Measurements from ENCODE around the gene KNG1.
"Not testable (repeated sequence)": the region's sequence is repeated elsewhere in the genome, so short reads cannot be mapped to it uniquely, and the experiment has no call there.

Gene KNG1

DNA sequence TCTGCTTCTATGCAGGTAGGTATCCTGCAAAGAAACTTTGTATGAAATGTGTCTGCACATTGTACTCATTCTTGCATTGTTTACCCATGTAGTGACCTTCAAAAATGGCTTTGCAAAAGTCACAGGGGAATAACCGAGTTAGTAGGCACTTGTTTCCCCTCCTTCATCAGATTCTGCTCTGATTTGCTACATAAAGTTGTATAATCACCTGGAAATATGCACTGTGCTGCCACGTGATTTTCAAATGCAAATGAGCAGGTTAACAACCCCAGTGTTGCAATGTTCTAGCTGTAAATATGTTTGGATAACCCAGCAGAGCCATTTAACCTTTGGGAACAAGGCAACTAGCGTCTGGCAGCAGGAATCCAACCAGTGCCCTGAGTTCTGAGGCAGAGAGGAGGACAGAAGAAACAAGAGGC, at the start of gene KNG1:
TSS of gene KNG1 (plus strand) at position 321 of the 419 bp plus-strand sequence. CDS start 184 bp downstream, outside the sequence.
- DNase-seq = no peak

DNA sequence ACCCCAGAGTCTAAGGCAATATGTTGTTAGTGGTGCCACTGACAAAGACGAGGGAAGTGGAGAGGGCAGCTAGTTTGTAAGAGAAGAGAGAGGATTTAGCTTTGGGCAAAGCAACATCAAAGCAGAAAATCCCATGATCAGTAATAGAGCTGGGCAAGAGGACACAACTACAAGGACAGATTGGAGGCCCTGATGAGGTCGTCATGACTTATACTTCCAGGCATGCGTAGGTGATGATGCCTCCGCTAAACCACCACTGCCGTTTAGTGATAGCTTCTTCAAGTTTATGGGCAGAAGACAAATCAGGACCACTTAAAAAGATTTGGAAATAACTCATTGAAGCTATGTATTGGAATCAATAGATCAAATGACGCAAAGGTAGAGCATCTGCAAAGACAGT, 48.7 kb upstream of the KNG1 start:
- no peak for DNase-seq

DNA sequence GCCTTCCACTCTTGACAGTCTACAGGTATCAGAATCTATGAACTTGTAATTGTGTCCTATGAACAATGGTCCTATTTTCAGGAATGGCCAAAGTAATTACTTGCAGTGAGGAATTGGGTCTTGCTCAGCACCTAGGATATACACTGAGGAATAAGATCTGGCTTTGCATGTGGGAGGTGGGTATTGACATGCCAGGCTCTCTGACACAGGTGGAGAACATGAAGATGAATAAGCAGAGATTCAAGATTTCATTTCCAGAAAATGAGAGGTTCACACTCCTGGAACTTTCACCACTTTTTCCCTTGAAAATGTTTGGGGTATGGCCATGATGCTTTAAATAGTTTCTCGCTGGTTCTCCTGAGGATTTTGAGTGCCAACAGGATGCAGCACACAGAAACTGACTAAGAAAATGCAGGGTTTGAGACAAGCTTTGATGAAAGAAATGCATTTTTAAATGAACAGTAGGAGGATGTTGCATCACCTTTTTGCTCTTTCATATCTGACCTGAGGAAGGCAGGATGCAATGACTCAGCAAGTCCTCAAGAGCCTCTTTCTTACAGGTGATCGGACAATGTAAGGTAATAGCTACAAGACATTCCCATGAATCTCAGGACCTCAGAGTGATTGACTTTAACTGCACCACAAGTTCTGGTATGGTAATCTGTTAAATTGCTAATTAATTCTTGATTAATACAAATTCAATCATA, 47.6 kb upstream of the KNG1 start:
- DNase-seq = no peak

DNA sequence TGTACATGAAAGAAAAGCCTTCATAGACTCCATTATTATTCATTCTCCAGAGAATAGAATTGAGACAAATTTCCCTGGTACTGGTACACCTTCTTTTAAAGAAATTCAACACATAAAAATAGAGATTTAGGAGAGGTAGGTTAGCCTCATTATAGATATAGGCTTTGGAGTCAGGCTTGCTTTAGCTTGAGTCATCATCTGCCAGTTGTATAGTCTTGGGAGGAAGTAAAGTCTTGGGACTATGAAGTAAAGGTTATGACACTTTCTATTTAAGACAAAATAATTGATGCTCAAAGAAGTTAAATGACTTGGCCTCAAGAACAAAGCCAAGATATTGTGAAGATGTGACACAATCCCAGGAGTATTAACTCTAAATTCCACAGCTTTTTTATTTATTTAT, 47.0 kb upstream of the KNG1 start:
- DNase-seq = no peak

DNA sequence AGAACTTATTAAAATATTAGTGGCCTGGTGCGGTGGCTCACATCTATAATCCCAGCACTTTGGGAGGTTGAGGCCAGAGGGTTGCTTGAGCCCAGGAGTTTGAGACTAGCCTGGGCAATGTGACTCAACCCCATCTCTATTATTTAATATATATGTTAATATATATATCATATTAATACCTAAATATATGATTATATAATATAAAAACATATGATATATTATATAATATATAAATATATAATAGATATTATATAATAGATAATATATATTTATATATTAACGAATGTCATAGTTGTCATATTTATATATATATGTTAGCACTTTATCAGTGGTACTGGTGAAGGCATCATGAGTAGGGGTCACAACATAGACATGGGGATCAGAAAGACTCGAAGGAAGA, 46.1 kb upstream of the KNG1 start:
- no peak for DNase-seq

DNA sequence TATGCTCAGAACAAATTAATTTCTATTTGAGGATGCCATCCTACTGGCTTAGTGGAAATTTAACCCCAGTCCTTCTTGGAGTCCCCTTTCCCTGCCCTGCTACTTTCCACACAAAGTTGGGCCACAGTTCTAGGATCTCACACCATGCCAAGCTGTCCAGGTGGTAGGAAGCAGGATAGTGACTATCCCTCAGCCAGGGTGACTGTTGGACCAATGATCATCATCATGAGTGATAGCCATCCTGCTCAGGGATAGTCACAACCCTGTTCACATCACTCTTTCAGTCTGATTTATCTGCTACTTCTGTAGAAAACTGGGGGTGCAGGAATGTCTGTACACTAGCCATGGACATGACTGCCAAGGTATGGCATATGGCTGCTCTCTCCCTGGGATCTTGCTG, 38.6 kb upstream of the KNG1 start:
- no peak for DNase-seq

DNA sequence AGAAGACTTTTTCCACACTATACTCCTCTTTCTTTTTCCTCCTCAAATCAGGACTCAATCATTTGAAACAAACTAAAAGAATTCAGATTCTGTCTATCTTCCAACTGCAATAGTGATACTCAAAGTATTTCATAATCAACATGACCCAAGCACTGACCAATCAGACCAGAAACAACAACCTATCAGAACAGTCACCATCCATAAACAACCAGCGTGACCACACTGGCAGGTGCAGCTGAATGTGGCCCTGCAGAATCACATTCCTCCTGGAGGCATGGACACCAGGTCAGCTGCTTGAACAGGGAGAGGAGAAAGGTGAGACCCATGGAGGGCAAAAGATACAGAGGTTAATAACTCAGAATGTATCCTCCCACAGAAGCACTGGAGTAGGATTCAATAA, 38.0 kb upstream of the KNG1 start:
- no peak for DNase-seq

DNA sequence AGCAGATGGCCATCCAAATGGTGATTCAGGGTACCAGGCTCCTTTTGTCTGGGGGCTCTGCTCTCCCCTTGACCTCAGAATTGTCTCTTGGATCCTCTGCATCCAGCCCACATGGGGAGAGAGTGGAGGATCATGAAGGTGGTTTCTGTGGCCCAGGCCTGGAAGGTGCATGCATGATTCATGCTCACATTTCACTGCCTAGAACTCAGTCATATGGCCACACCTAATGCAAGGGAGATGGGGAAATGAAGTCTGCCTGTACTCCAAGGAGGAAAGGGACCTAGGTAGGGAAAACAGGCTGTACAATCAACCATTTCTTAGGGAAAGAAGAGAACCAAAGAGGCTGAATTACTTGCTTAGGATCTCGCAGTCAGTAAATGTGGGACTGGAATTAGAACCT, 36.3 kb upstream of the KNG1 start:
- DNase-seq = no peak

DNA sequence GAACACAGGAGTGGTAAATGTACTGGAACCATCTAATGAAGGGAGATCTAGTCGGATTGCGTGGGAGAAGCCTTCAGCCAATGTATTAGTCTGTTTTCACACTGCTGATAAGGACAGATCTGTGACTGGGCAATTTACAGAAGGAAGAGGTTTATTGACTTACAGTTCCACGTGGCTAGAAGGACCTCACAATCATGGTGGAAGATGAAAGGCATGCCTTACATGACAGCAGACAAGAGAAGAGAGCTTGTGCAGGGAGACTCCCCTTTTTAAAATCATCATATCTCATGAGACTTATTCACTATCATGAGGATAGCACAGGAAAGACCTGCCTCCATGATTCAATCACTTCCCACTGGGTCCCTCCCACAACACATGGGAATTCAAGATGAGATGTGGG, 34.3 kb upstream of the KNG1 start:
- no peak for DNase-seq

DNA sequence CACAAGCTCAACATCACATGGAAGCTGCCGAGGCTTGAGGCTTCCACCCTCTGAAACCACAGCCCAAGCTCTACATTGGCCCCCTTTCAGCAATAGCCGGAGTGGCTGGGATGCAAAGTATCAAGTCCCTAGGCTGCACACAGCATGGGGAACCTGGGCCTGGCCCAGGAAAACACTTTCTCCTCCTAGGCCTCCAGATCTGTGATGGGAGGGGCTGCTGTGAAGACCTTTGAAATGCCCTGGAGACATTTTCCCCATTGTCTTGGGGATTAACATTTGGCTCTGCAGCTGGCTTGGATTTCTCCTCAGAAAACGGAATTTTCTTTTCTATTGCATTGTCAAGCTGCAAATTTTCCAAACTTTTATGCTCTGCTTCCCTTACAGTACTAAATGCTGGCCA, 33.2 kb upstream of the KNG1 start:
- DNase-seq = no peak

DNA sequence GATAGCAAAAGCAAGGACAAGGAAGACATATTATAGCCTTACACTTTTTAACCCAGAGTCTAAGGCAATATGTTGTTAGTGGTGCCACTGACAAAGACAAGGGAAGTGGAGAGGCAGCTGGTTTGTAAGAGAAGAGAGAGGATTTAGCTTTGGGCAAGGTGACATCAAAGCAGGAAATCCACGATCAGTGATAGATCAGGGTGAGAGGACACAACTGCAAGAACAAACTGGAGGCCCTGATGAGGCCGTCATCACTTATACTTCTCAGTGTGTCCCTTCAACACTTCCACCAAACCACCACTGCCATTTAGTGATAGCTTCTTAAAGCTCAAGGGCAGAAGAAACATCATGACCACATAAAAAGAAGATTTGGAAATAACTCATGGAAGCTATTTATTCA, 30.7 kb upstream of the KNG1 start:
- DNase-seq = not testable (repeated sequence)

DNA sequence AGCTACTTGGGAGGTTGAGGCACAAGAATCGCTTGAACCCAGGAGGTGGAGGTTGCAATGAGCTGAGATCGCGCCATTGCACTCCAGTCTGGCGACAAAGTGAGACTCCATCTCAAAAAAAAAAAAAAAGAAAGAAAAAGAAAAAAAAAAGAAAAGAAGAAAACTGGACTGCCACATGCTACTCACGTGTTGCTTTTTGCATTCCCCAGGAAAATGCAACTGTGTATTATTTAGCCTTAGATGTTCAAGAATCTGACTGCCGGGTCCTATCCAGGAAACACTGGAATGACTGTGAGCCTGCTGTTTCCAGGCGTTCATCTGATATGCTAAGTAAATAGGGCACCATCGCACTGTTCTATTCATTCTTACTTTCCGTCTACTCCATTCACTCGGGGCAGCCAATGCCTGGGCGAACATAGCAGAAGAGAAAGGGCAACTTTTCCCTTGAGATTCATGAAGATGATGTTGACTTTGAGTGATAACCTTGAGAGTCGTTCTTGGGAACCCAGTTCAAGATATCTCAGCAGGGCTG, 30.0 kb upstream of the KNG1 start:
- DNase-seq = no peak

DNA sequence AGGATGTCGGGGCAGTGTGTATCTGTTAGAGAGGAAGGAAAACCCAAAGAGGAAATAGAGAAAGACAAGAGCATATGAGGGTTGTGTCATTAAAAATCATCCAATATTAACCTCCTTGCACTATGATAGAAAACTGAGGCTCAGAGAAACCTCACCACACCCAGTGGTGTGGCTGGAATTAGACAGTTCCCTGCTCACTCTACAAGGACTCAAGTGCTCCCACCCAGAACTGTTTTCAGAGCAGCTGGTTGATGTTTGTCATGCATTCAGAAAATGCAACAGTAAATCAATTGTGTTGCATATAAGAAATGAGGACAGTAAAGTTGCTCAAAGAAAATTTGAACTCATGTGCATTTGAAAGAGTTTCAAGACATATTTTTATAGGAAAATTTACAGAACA, 26.9 kb upstream of the KNG1 start:
- DNase-seq = not testable (repeated sequence)

DNA sequence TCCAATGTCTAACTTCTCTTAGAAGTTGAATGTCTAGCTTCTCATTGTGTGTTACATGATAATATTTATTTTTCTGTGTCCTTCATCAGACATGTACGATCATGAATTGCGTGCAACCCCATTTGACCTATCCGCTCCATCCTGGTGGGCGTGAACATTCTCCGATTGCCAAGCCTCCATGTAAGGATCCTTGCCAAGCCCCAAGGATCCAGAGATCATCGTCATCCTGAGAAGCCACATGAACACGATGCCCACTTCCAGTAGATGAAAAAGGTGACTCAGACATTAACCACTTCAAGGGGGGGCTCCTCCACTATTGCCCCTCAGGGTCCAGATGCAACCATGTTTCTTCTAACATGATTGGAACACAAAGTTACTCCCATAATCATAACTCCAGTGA, 25.5 kb upstream of the KNG1 start:
- DNase-seq = no peak

DNA sequence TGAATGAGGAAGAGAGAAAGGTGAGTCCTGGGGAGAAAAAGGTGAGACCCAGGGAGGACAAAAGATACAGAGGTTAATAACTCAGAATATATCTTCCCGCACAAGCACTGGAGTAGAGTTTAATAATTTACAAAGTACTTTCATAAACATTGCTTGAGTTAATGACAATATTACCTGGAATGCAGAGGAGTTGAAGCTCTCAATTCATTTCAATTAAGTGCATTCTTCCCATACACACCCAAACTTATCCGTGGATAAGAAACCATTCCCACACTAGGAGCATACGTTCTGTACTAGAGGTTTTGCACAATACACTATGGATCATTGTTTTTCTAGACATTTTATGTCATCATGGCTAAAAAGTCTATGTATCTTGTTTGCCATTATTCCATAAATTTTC, 23.3 kb upstream of the KNG1 start:
- no peak for DNase-seq

DNA sequence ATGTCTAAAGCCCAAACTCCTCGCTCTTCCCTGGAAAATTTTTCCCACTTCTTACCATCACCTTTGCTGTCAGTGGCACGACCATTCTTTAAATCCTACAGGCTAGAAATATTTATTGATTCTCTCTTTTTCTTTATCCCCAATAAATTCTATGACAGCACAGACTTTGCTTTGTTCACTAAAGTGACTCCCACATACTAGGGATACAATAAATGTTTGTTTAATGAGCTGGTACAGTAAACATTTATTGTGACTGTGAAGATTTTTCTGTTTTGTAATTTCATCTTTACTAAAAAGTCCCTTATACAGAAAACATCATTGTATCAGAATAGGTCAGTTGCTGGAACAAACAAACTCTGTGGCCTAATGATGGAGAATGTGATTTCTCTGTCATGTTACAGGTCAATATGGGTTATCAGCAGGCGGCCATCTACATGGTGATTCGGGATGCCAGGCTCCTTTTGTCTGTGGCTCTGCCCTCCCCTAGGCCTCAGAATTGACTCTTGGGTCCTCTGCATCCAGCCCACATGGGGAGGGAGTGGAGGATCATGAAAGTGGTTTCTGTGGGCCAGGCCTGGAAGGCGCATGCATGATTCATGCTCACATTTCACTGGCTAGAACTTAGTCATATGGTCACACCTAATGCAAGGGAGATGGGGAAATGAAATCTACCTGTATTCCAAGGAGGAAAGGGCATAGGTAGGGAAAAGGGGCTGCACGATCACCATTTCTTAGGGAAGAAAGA, 22.7 kb upstream of the KNG1 start:
- DNase-seq = no peak

DNA sequence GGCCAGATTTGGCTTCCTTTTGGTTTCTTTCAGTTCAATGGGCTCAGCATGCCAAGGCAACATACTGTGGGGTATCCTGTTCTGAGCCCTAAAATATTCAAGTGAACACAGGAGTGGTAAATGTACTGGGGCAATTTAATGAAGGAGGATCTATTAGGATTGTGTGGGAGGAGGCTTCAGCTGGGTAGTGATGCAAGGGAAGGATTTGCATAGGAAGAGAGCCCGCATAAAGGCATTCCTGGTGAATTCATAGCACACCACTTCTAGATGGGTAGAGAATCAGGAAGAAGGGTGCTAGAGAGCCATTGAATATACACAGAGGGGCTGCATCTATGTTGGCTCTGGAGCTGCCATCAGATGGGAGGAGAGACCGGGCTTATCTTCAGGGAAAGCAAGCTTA, 20.6 kb upstream of the KNG1 start:
- no peak for DNase-seq

DNA sequence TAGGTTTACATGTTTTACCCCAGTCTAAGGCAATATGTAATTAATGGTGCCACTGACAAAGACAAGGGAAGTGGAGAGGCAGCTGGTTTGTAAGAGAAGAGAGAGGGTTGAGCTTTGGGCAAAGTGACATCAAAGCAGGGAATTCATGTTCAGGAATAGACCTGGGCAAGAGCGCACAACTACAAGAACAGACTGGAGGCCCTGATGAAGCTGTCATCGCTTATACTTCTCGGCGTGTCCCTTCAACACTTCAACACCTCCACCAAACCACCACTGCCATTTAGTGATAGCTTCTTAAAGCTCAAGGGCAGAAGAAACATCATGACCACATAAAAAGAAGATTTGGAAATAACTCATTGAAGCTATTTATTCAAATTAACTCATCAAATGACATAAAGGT, 19.6 kb upstream of the KNG1 start:
- no peak for DNase-seq

DNA sequence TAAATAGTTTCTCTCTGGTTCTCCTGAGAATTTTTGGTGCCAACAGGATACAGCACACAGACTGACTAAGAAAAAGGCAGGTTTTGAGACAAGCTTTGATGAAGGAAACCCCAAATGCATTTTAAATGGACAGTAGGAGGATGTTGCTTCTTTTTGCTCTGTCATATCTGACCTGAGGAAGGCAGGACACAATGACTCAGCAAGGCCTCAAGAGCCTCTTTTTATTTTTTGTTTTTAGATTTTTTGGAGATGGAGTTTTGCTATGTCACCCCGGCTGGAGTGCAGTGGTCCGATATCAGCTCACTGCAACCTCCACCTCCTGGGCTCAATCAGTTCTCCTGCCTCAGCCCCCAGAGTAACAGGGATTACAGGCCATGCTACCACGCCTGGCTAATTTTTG, 16.9 kb upstream of the KNG1 start:
- DNase-seq = no peak

DNA sequence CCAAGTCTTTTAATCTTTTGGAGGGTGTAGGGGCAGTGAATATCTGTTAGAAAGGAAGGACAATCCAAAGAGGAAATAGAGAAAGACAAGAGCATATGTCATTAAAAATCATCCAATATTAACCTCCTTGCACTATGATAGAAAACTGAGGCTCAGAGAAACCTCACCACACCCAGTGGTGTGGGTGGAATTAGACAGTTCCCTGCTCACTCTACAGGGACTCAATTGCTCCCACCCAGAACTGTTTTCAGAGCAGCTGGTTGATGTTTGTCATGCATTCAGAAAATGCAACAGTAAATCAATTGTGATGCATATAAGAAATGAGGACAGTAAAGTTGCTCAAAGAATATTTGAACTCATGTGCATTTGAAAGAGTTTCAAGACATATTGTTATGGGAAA, 14.7 kb upstream of the KNG1 start:
- not testable (repeated sequence) for DNase-seq

DNA sequence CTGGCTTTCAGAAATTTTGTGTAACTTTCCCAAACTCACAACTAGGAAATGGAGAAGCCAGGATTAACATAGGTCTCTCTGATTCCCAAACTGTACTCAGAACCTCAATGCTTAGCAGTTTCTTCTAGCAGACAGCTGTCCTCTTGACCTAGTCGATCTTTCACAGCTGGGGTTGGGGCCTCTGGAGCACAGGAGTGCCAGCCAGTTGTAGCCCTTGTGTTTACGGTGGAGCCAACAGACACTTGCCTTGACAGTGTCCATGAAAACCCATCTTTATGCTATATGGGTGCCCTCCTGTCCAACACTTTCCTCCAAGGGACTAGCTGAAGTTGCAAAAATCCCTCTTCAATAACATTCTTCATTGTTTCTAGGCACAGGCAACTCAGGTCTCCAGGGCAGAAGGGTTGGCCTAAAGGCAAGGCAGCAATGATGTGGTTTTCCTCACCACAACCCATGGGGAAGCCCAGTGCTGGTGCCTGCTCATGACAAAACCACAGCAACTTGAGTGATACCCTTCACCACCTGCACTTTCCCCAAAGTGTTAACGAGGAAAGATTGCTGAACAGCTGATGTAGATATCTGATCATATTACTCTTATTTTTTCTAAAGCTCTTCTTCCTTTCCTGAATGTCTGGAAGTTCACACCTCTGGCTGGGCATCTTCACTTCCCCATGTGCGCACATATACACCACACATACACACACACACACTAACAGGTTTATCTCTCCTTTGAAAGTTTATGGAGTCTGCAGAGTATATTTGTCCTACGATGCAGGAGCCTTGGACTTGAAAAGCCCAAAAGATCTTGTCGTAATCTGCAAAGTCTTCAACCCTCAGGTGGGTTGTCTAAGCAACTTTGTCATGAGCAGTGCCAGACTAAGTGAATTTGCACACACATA, 11.0 kb upstream of the KNG1 start:
- DNase-seq = no peak

DNA sequence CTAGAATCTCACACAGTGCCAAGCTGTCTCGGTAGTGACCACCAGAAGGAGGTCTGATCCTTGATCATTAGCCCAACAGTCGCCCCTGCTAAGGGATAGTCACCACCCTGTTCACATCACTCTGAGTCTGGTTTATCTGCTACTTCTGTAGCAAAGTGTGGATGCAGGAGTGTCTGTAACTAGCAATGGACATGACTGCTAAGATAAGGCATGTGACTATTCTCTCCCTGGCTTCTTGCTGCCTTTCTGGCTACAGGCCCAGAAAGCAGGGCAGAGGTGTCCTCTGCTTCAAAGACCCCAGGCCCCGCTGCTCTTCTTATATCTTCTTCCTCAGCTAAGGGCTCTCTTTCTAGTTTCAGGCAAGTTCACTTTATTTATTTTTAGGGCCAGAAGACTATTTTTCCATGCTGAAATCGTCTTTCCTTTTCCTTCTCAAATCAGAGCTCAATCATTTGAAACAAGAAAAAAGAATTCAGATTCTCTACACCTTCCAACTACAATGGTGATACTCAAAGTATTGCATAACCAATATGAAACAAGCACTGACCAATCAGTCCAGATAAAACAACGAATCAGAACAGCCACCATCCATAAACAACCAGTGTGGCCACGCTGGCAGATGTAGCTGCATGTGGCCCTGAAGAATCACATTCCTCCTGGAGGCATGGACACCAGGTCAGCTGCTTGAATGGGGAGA, 8.0 kb upstream of the KNG1 start:
- no peak for DNase-seq

DNA sequence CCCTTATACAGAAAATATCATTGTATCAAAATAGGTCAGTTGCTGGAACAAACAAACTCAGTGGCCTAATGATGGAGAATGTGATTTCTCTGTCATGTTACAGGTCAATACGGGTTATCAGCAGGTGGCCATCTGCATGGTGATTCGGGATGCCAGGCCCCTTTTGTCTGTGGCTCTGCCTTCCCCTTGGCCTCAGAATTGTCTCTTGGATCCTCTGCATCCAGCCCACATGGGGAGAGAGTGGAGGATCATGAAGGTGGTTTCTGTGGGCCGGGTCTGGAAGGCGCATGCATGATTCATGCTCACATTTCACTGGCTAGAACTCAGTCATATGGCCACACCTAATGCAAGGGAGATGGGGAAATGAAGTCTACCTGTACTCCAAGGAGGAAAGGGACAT, 6.5 kb upstream of the KNG1 start:
- DNase-seq = not testable (repeated sequence)
